GM12875 (cell line): ENCODE data around the gene CYB5D1.

Source experiments
- H3K4me3 ChIP-seq: one replicate; pipeline ENCODE4 v1.5.1; 2011; ENCODE audit warnings: low read depth, low read length, control low read depth
- CTCF ChIP-seq: IDR thresholded peaks from 2 replicates; pipeline ENCODE4 v1.5.1; 2011; ENCODE audit warnings: low read depth, mild to moderate bottlenecking, control low read depth, inconsistent platforms, low read length, moderate library complexity, borderline replicate concordance; ENCODE audit not compliant: insufficient read depth

The CYB5D1 gene

GRCh38 chr17:7825206-7825990, 32.4 kb upstream of the CYB5D1 start:
- no peak overlapping the region for H3K4me3 ChIP-seq
- TF ChIP-seq CTCF = no peak

- H3K4me3 ChIP-seq = no peak overlapping the region
- no peak for TF ChIP-seq CTCF
These were observed 27.2 kb upstream of the CYB5D1 start for GRCh38 chr17:7830616-7831015.

GRCh38 chr17:7831233-7831632, 26.6 kb upstream of the CYB5D1 start:
- no peak overlapping the region for H3K4me3 ChIP-seq
- TF ChIP-seq CTCF = no peak

- no peak for TF ChIP-seq CTCF
- H3K4me3 ChIP-seq = no peak overlapping the region
These were observed 25.4 kb upstream of the CYB5D1 start for GRCh38 chr17:7832431-7832830.

- H3K4me3 ChIP-seq = no peak overlapping the region
- no peak for TF ChIP-seq CTCF
These were observed 24.6 kb upstream of the CYB5D1 start for GRCh38 chr17:7833011-7833794.

GRCh38 chr17:7833795-7834541, 23.8 kb upstream of the CYB5D1 start, which contains the start of gene KDM6B:
KDM6B (plus strand) TSS chr17:7834217; CDS start chr17:7845555, 11,338 bp downstream.
- 0 out of 2 replicates have a peak, but pooled peaks have one; percentile 1 for TF ChIP-seq CTCF
- H3K4me3 ChIP-seq = peak within 1 kb of the TSS; percentile 68
